Measurements from ENCODE around the gene CALML6.

The CALML6 gene

GRCh38 chr1:1938613-1939295, 23.7 kb downstream of the CALML6 start:
- DNase-seq (ENCODE audit: low read depth, low spot score) = no peak
- no peak overlapping the region for H3K4me3 ChIP-seq (ENCODE audit: low read depth, low read length)
- TF ChIP-seq, protein P1, sequence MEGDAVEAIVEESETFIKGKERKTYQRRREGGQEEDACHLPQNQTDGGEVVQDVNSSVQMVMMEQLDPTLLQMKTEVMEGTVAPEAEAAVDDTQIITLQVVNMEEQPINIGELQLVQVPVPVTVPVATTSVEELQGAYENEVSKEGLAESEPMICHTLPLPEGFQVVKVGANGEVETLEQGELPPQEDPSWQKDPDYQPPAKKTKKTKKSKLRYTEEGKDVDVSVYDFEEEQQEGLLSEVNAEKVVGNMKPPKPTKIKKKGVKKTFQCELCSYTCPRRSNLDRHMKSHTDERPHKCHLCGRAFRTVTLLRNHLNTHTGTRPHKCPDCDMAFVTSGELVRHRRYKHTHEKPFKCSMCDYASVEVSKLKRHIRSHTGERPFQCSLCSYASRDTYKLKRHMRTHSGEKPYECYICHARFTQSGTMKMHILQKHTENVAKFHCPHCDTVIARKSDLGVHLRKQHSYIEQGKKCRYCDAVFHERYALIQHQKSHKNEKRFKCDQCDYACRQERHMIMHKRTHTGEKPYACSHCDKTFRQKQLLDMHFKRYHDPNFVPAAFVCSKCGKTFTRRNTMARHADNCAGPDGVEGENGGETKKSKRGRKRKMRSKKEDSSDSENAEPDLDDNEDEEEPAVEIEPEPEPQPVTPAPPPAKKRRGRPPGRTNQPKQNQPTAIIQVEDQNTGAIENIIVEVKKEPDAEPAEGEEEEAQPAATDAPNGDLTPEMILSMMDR (IDR thresholded peaks at IDR 0.05; ENCODE audit: low read depth, low read length) = no peak
- in situ Hi-C loops (cut with HindIII; ENCODE audit: low sequenced_read_pairs) = no loop called here

DNA sequence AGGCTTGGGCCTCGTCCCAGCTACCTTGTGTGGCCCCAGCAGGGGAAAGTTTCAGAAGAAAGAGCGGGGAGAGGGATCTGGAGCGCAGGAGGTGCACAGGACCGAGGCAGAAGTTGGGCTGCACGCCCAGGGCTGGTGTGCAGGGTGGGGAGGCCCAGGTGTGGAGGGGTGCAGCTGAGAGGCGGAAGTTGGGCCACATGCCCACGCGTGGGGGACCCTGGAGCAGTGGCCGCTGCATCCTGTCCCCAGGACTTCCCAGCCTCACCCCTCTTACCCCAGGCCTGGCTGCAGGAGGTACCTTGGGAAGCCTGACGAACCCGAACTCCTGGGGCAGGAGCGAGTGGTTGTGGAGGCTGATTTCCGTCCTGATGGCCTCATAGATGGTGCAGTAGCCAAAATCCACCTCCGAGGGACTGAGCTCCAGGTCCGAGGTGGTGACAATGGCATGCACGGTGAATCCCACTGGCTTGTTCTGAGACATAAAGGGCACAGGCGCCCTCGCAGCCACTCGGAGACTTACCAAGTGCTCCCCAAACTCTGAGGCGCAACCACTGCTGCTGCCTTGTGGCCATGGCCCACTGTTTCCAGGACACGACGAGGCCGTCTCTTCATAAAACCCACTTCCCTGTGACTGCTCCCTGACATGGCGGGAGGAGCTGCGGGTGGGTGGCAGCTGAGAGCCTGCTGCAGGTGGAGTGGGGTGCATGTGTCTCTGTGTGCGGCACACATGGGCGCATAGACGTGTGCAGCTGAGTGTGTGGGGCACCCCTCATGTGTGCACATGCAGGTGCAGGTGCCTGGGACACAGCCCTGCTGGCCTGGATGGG, 24.4 kb downstream of the CALML6 start:
- H3K4me3 ChIP-seq (ENCODE audit: low read depth, low read length) = no peak overlapping the region
- TF ChIP-seq, protein P1 (IDR thresholded peaks at IDR 0.05; ENCODE audit: low read depth, low read length) = no peak
- in situ Hi-C loops (cut with HindIII; ENCODE audit: low sequenced_read_pairs) = no loop called here
- DNase-seq (ENCODE audit: low read depth, low spot score) = no peak

DNA sequence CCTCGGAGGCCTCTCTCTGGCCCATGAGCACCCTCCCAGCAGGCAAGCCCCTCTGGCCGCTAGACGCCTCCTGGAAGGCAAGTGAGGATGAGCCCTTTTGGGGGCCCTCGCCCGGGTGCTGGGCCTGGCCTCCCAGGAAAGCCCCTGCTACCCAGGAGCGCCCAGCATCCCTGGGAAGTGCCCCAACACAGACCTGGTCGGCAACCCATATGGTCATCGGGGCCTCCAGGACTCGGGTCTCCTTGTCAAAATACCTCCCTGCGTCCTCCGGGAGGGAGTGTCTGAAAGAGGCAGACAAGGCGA, 25.0 kb downstream of the CALML6 start:
- TF ChIP-seq, protein P1 (IDR thresholded peaks at IDR 0.05; ENCODE audit: low read depth, low read length) = no peak
- no peak overlapping the region for H3K4me3 ChIP-seq (ENCODE audit: low read depth, low read length)
- in situ Hi-C loops (cut with HindIII; ENCODE audit: low sequenced_read_pairs) = no loop called here
- no peak for DNase-seq (ENCODE audit: low read depth, low spot score)

DNA sequence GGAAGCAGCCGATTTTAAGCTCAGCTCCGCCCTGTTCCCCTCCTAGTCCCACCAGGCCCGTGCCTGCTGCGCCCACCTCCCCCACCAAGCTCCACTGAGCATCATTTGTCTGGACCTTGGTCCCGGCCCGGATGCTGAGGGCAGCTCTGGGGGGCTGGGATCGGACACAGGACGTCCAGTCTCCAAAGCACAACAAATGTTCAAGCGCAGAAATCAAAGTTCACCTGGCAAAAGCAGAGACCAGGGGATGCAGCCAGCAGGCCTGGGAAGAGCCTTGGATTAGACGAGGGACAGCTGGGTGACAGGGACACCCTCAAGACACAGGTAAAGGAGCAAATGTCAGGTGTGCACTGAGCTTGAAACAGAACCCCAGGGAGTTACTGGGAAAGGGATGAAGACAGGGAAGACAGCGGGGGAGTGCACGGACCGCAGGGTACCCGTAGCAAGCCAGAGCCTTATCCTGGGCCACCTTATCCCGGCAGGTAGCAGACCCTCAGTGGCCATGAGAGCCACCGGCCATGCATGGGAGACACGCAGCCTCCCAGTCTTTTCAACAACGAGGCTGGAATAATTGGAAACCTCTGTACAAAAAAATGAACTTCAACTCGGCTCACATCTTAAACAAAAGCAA, 26.3 kb downstream of the CALML6 start:
- in situ Hi-C loops (cut with HindIII; ENCODE audit: low sequenced_read_pairs) = no loop called here
- TF ChIP-seq, protein P1 (IDR thresholded peaks at IDR 0.05; ENCODE audit: low read depth, low read length) = no peak
- H3K4me3 ChIP-seq (ENCODE audit: low read depth, low read length) = no peak overlapping the region
- no peak for DNase-seq (ENCODE audit: low read depth, low spot score)

GRCh38 chr1:1941868-1942752, 27.1 kb downstream of the CALML6 start:
- in situ Hi-C loops (cut with HindIII; ENCODE audit: low sequenced_read_pairs) = no loop called here
- no peak overlapping the region for H3K4me3 ChIP-seq (ENCODE audit: low read depth, low read length)
- TF ChIP-seq, protein P1 (IDR thresholded peaks at IDR 0.05; ENCODE audit: low read depth, low read length) = no peak
- no peak for DNase-seq (ENCODE audit: low read depth, low spot score)

Data from astrocyte of the spinal cord (primary cell).